Liver (tissue), 9 donors: ENCODE results near the gene RAB11FIP5. TPM values are rescaled to one million over a fixed set of nuclear protein-coding genes. Genes with fewer than 3 reads are reported as not detected.

Source experiments
- DNase-seq: peaks from one replicate; pipeline ENCODE4 v3.0.0-alpha.2; 2017; ENCODE audit warnings: low spot score
- H3K27ac ChIP-seq, 2 donors: one replicate each; pipeline ENCODE4 v1.7.0; 2013; ENCODE audit warnings: inconsistent platforms in 2 of 2, low read length in 2 of 2, control low read depth in 1 of 2, low read depth in 1 of 2, mild to moderate bottlenecking in 1 of 2
- H3K27me3 ChIP-seq, 4 donors: one replicate each; pipeline versions ENCODE4 v1.6.1 to v1.7.0; 2013; ENCODE audit warnings: low read length in 3 of 4, inconsistent platforms in 1 of 4, mild to moderate bottlenecking in 1 of 4, moderate library complexity in 1 of 4; ENCODE audit not compliant: control insufficient read depth in 4 of 4, insufficient read depth in 4 of 4
- H3K36me3 ChIP-seq, 4 donors: one replicate each; pipeline versions ENCODE4 v1.6.1 to v1.7.0; 2013; ENCODE audit warnings: low read length in 3 of 4, mild to moderate bottlenecking in 3 of 4, low read depth in 1 of 4, moderate library complexity in 1 of 4; ENCODE audit not compliant: control insufficient read depth in 4 of 4, insufficient read depth in 3 of 4
- H3K4me1 ChIP-seq, 4 donors: one replicate each; pipeline versions ENCODE4 v1.6.1 to v1.7.0; 2013; ENCODE audit warnings: low read length in 3 of 4, mild to moderate bottlenecking in 3 of 4, moderate library complexity in 1 of 4; ENCODE audit not compliant: control insufficient read depth in 4 of 4, insufficient read depth in 4 of 4
- H3K4me3 ChIP-seq, 3 donors: one replicate each; pipeline versions ENCODE4 v1.6.1 to v1.7.0; 2013; ENCODE audit warnings: low read length in 3 of 3, control low read depth in 1 of 3, low read depth in 1 of 3, mild to moderate bottlenecking in 1 of 3
- H3K9ac ChIP-seq, 2 donors: one replicate each; pipeline ENCODE4 v1.7.0; 2013; ENCODE audit warnings: low read length in 2 of 2, mild to moderate bottlenecking in 2 of 2, moderate library complexity in 2 of 2, control low read depth in 1 of 2, low read depth in 1 of 2
- H3K9me3 ChIP-seq, 4 donors: one replicate each; pipeline versions ENCODE4 v1.6.1 to v1.7.0; 2013; ENCODE audit warnings: low read length in 3 of 4; ENCODE audit not compliant: control insufficient read depth in 4 of 4
- ATF3 ChIP-seq: IDR thresholded peaks from 2 replicates; pipeline ENCODE4 v1.6.1; 2016; ENCODE audit warnings: antibody characterized with exemption
- CTCF ChIP-seq: fragments of 150-350 bp; IDR thresholded peaks from 2 replicates; pipeline ENCODE4 v1.5.1; 2017; ENCODE audit warnings: improper control_type of control experiment, low read depth, low read length; ENCODE audit not compliant: missing input control
- EGR1 ChIP-seq, 2 donors: IDR thresholded peaks; 2 replicates each; pipeline ENCODE4 v1.6.1; 2016 to 2018; ENCODE audit warnings: antibody characterized with exemption in 2 of 2, low read depth in 2 of 2
- FOXA1 ChIP-seq: IDR thresholded peaks from 2 replicates; pipeline ENCODE4 v1.6.1; 2016; ENCODE audit warnings: antibody characterized with exemption
- FOXA2 ChIP-seq: IDR thresholded peaks from 2 replicates; pipeline ENCODE4 v1.6.1; 2016; ENCODE audit warnings: antibody characterized with exemption
- GABPA ChIP-seq, 2 donors: IDR thresholded peaks in 1 of 2; conservative IDR thresholded peaks in 1 of 2; 2 replicates each; pipeline ENCODE4 v1.6.1; 2016; ENCODE audit warnings: antibody characterized with exemption in 2 of 2, mild to moderate bottlenecking in 1 of 2, moderate library complexity in 1 of 2
- HNF4A ChIP-seq, 2 donors: conservative IDR thresholded peaks; 2 replicates each; pipeline ENCODE4 v1.6.1; 2016; ENCODE audit warnings: antibody characterized with exemption in 2 of 2, mild to moderate bottlenecking in 2 of 2
- HNF4G ChIP-seq: IDR thresholded peaks from 2 replicates; pipeline ENCODE4 v1.6.1; 2016; ENCODE audit warnings: antibody characterized with exemption
- JUND ChIP-seq, 2 donors: IDR thresholded peaks; 2 replicates each; pipeline ENCODE4 v1.6.1; 2016; ENCODE audit warnings: antibody characterized with exemption in 2 of 2
- MAX ChIP-seq: IDR thresholded peaks from 2 replicates; pipeline ENCODE4 v1.6.1; 2016; ENCODE audit warnings: antibody characterized with exemption
- NR2F2 ChIP-seq: IDR thresholded peaks from 2 replicates; pipeline ENCODE4 v1.6.1; 2016; ENCODE audit warnings: antibody characterized with exemption
- RAD21 ChIP-seq, 2 donors: IDR thresholded peaks; 2 replicates each; pipeline ENCODE4 v1.6.1; 2016; ENCODE audit warnings: antibody characterized with exemption in 2 of 2, mild to moderate bottlenecking in 2 of 2
- REST ChIP-seq: IDR thresholded peaks from 2 replicates; pipeline ENCODE4 v1.6.1; 2016; ENCODE audit warnings: antibody characterized with exemption, mild to moderate bottlenecking
- RXRA ChIP-seq, 2 donors: IDR thresholded peaks; 2 replicates each; pipeline ENCODE4 v1.6.1; 2017 to 2018; ENCODE audit warnings: antibody characterized with exemption in 2 of 2, mild to moderate bottlenecking in 1 of 2
- SP1 ChIP-seq: IDR thresholded peaks from 2 replicates; pipeline ENCODE4 v1.6.1; 2018; ENCODE audit warnings: antibody characterized with exemption, mild to moderate bottlenecking
- TAF1 ChIP-seq: conservative IDR thresholded peaks from 2 replicates; pipeline ENCODE4 v1.6.1; 2016; ENCODE audit warnings: antibody characterized with exemption, mild to moderate bottlenecking
- YY1 ChIP-seq: IDR thresholded peaks from 2 replicates; pipeline ENCODE4 v1.6.1; 2016; ENCODE audit warnings: antibody characterized with exemption, mild to moderate bottlenecking
- ZBTB33 ChIP-seq: IDR thresholded peaks from 2 replicates; pipeline ENCODE4 v1.6.1; 2016; ENCODE audit warnings: antibody characterized with exemption
- WGBS: extraction: QIAGEN DNeasy Blood & Tissue Kit; methylation state at CpG from one replicate; pipeline ENCODE4 v1.1.7; 2013; 5-methylcytosine and 5-hydroxymethylcytosine counted together
- polyA plus RNA-seq, 2 donors: library from polyadenylated mRNA; stranded (reverse) in 1 of 2; unstranded in 1 of 2; fragments of 200-250 nt in 1 of 2; fragments of >200 nt in 1 of 2; fragmentation: Nextera tagmentation in 1 of 2; extraction: Ambion mirVana in 1 of 2; gene quantifications; one replicate each; pipeline versions ENCODE4 v1.2.1 to v1.2.3, GENCODE V29; 2013 to 2015
- total RNA-seq, 2 donors: library from RNA; depleted of rRNA; stranded (reverse); fragments of >200 nt; gene quantifications; one replicate each; pipeline ENCODE4 v1.2.3, GENCODE V29; 2014
- donor health status: healthy.
- donor health status: healthy.
- donor health status: healthy.
- donor health status: healthy.
- donor health status: healthy.

The RAB11FIP5 gene
- total and polyA plus RNA-seq, 4 donors = 2.8 to 8.1 (median 5.4) TPM

GRCh38 chr2:73133566-73134197 is 20.9 kb upstream of the RAB11FIP5 start:
- no peak overlapping the region for H3K4me3 ChIP-seq
- no peak for DNase-seq
- no peak overlapping the region for H3K27ac ChIP-seq
- no peak overlapping the region for H3K9ac ChIP-seq
- no peaks in the 10 kb centered on the region for H3K4me1 ChIP-seq
- H3K27me3 ChIP-seq = no peaks in the 10 kb centered on the region
- TF ChIP-seq RAD21 (IDR thresholded peaks at IDR 0.05) = no peak
- TF ChIP-seq GABPA (IDR thresholded peaks at IDR 0.05 in 1 of 2, conservative IDR thresholded peaks at IDR 0.05 in 1 of 2) = no peak
- TF ChIP-seq HNF4G = no peak
- TF ChIP-seq NR2F2 = no peak
- no peak for TF ChIP-seq HNF4A (conservative IDR thresholded peaks at IDR 0.05)
- TF ChIP-seq MAX = no peak
- TF ChIP-seq CTCF = no peak
- no peak for TF ChIP-seq SP1
- TF ChIP-seq EGR1 (IDR thresholded peaks at IDR 0.05; ENCODE audit: low read depth in 2 of 2) = no peak
- 68% methylated on average over 4 of the region's 4 CpGs for WGBS
- no peaks in the 10 kb centered on the region for H3K9me3 ChIP-seq
- H3K36me3 ChIP-seq = no peaks in the 10 kb centered on the region

- WGBS = 89% methylated on average over 3 of the region's 3 CpGs
- Histone ChIP-seq H3K4me1 (no peaks in the 10 kb centered on the region), H3K4me3 (no peak overlapping the region), H3K9me3 (no peaks in the 10 kb centered on the region), H3K9ac (no peak overlapping the region), H3K27ac (no peak overlapping the region), H3K36me3 (no peaks in the 10 kb centered on the region), H3K27me3 (no peaks in the 10 kb centered on the region)
- TF ChIP-seq REST (no peak), NR2F2 (no peak), FOXA2 (no peak), FOXA1 (no peak), EGR1 (IDR thresholded peaks at IDR 0.05; ENCODE audit: low read depth in 2 of 2) (no peak), ZBTB33 (no peak), SP1 (no peak), YY1 (no peak), HNF4A (conservative IDR thresholded peaks at IDR 0.05) (no peak), RAD21 (IDR thresholded peaks at IDR 0.05) (no peak), MAX (no peak), HNF4G (no peak), ATF3 (no peak), TAF1 (no peak), JUND (IDR thresholded peaks at IDR 0.05) (no peak), RXRA (IDR thresholded peaks at IDR 0.05) (no peak), GABPA (IDR thresholded peaks at IDR 0.05 in 1 of 2, conservative IDR thresholded peaks at IDR 0.05 in 1 of 2) (no peak)
- DNase-seq = no peak
Observed at GRCh38 chr2:73131807-73132206, 19.1 kb upstream of the RAB11FIP5 start.
